HG02798 (cell line): ENCODE measurements around the gene ISL2.

Experiments
- ATAC-seq: cut with Tn5 transposase; IDR thresholded peaks from one replicate; pipeline ENCODE4 v1.9.1; 2021; ENCODE audit warnings: mild to moderate bottlenecking; ENCODE audit not compliant: unreplicated experiment, poor library complexity

ISL2 gene

GRCh38 chr15:76368122-76368621 lies 31.6 kb downstream of the ISL2 start:
- no peak for ATAC-seq

- ATAC-seq: no peak
These were observed 39.5 kb downstream of the ISL2 start for GRCh38 chr15:76376029-76376428.

GRCh38 chr15:76376816-76377215 lies 40.2 kb downstream of the ISL2 start:
- ATAC-seq: no peak

GRCh38 chr15:76377217-76377616 lies 40.6 kb downstream of the ISL2 start:
- ATAC-seq: no peak

GRCh38 chr15:76377751-76378150 lies 41.2 kb downstream of the ISL2 start:
- ATAC-seq: no peak

GRCh38 chr15:76378691-76379090 lies 42.1 kb downstream of the ISL2 start:
- ATAC-seq: no peak

- ATAC-seq: no peak
These were observed 43.7 kb downstream of the ISL2 start for GRCh38 chr15:76380249-76380648.

GRCh38 chr15:76381366-76381765 lies 44.8 kb downstream of the ISL2 start:
- ATAC-seq: no peak

GRCh38 chr15:76382987-76383728 lies 46.6 kb downstream of the ISL2 start:
- ATAC-seq: no peak

GRCh38 chr15:76384409-76384808 lies 47.8 kb downstream of the ISL2 start:
- no peak for ATAC-seq

- ATAC-seq: no peak
These were observed 49.6 kb downstream of the ISL2 start for GRCh38 chr15:76386178-76386577.

- ATAC-seq: no peak
These were observed 50.4 kb downstream of the ISL2 start for GRCh38 chr15:76386926-76387325.

GRCh38 chr15:76390571-76390970 lies 54.0 kb downstream of the ISL2 start:
- ATAC-seq: no peak

- ATAC-seq: no peak
These were observed 54.7 kb downstream of the ISL2 start for GRCh38 chr15:76391309-76391708.

- no peak for ATAC-seq
These were observed 55.3 kb downstream of the ISL2 start for GRCh38 chr15:76391847-76392246.
